Measurements from ENCODE around the gene MARCHF4.

- TF ChIP-seq CTCF (IDR thresholded peaks at IDR 0.05; ENCODE audit: control extremely low read depth in 1 of 3, insufficient read depth in 1 of 3, low read depth in 1 of 3, low read length in 3 of 3) = no peak
- no peak for TF ChIP-seq TCF12 (IDR thresholded peaks at IDR 0.05; ENCODE audit: low read depth, low read length)
- TF ChIP-seq TAF7 (optimal IDR thresholded peaks at IDR 0.05; ENCODE audit: borderline replicate concordance, low read depth, low read length) = no peak
- TF ChIP-seq TEAD4 (IDR thresholded peaks at IDR 0.05; ENCODE audit: low read depth, low read length) = no peak
- TF ChIP-seq, protein P1, sequence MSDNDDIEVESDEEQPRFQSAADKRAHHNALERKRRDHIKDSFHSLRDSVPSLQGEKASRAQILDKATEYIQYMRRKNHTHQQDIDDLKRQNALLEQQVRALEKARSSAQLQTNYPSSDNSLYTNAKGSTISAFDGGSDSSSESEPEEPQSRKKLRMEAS (IDR thresholded peaks at IDR 0.05) = no peak
- no peak for TF ChIP-seq EZH2 (IDR thresholded peaks at IDR 0.05; ENCODE audit: low read depth, low read length, severe bottlenecking)
- TF ChIP-seq ATF3 (IDR thresholded peaks at IDR 0.05; ENCODE audit: insufficient read depth, low read depth, low read length) = no peak
- TF ChIP-seq POLR2AphosphoS5 (IDR thresholded peaks at IDR 0.05; ENCODE audit: low read depth, low read length) = no peak
- TF ChIP-seq USF2 (IDR thresholded peaks at IDR 0.05; ENCODE audit: low read length) = no peak
- TF ChIP-seq SUZ12 (IDR thresholded peaks at IDR 0.05; ENCODE audit: low read length) = no peak
- TF ChIP-seq YY1 (IDR thresholded peaks at IDR 0.05; ENCODE audit: low read depth, low read length) = no peak
- no peak for TF ChIP-seq EGR1 (IDR thresholded peaks at IDR 0.05; ENCODE audit: borderline replicate concordance, low read depth, low read length)
- TF ChIP-seq POLR2A (IDR thresholded peaks at IDR 0.05; ENCODE audit: control extremely low read depth in 1 of 2, low read depth in 2 of 2, low read length in 2 of 2) = no peak
- no peak for TF ChIP-seq CBX8 (IDR thresholded peaks at IDR 0.05; ENCODE audit: borderline replicate concordance, low read depth, low read length)
Observed at GRCh38 chr2:216346781-216347180, 25.5 kb downstream of the MARCHF4 start.

Data from H1 (cell line).